CD4-positive, alpha-beta T cell (primary cell): ENCODE data around the gene EXD3. TPM values are rescaled to one million over a fixed set of nuclear protein-coding genes. Genes with fewer than 3 reads are reported as not detected.

Experiments
- ATAC-seq: fragments of 200-7000 bp; cut with Tn5 transposase; one replicate; pipeline ENCODE4 v1.10.0; 2022; ENCODE audit warnings: mild to moderate bottlenecking; ENCODE audit not compliant: poor library complexity
- CTCF ChIA-PET: fragments of 350-600 bp; sonication (Branson Sonifier 250); formaldehyde crosslinking; loops from one replicate; lab custom pipeline; 2021; ENCODE audit warnings: antibody characterized with exemption, inconsistent platforms; lab: Charles Lee
- POLR2A ChIA-PET: fragments of 350-600 bp; sonication (Branson Sonifier 250); formaldehyde crosslinking; loops from one replicate; lab custom pipeline; 2021; ENCODE audit warnings: antibody characterized with exemption, inconsistent platforms; lab: Charles Lee
- DNase-seq, 14 experiments: peaks; one replicate each; pipeline ENCODE4 v3.0.0-alpha.2; 2013 to 2020; ENCODE audit warnings: mixed read lengths in 2 of 14
- H3K27ac ChIP-seq, 2 donors: one replicate each; pipeline versions ENCODE4 v1.5.1 to v1.7.0; 2013; ENCODE audit warnings: low read length in 2 of 2, low read depth in 1 of 2, mild to moderate bottlenecking in 1 of 2
- H3K27me3 ChIP-seq, 2 experiments: 1 replicate in 1 of 2; 2 replicates in 1 of 2; pipeline versions ENCODE4 v1.6.1 to v1.7.0; 2013; ENCODE audit warnings: low read length in 2 of 2, control low read depth in 1 of 2, mild to moderate bottlenecking in 1 of 2, moderate library complexity in 1 of 2; ENCODE audit not compliant: insufficient read depth in 2 of 2, control insufficient read depth in 1 of 2
- H3K36me3 ChIP-seq: one replicate; pipeline ENCODE4 v1.6.1; 2013; ENCODE audit warnings: low read length, control low read depth; ENCODE audit not compliant: insufficient read depth
- H3K4me1 ChIP-seq: one replicate; pipeline ENCODE4 v1.6.1; 2013; ENCODE audit warnings: low read length, control low read depth; ENCODE audit not compliant: insufficient read depth
- H3K4me3 ChIP-seq: one replicate; pipeline ENCODE4 v1.5.1; 2013; ENCODE audit warnings: mild to moderate bottlenecking, low read length, moderate library complexity
- H3K9me3 ChIP-seq, 2 experiments: 1 replicate in 1 of 2; 2 replicates in 1 of 2; pipeline versions ENCODE4 v1.6.1 to v1.7.0; 2013; ENCODE audit warnings: low read length in 2 of 2, mild to moderate bottlenecking in 2 of 2, control low read depth in 1 of 2, moderate library complexity in 1 of 2; ENCODE audit not compliant: control insufficient read depth in 1 of 2, insufficient read depth in 1 of 2
- H3K27ac Mint-ChIP-seq: one replicate; pipeline ENCODE4 v1.8.0; 2020; ENCODE audit warnings: mixed read lengths
- H3K27me3 Mint-ChIP-seq: one replicate; pipeline ENCODE4 v1.8.0; 2021; ENCODE audit warnings: mixed read lengths
- H3K36me3 Mint-ChIP-seq: one replicate; pipeline ENCODE4 v1.8.0; 2021; ENCODE audit warnings: low read depth, mixed read lengths
- H3K4me1 Mint-ChIP-seq: one replicate; pipeline ENCODE4 v1.8.0; 2021; ENCODE audit warnings: low read depth, mixed read lengths
- H3K4me3 Mint-ChIP-seq: one replicate; pipeline ENCODE4 v1.8.0; 2020; ENCODE audit warnings: mild to moderate bottlenecking, mixed read lengths
- H3K9me3 Mint-ChIP-seq: one replicate; pipeline ENCODE4 v1.8.0; 2020; ENCODE audit warnings: mixed read lengths
- CTCF ChIP-seq: fragments of 200-600 bp; IDR thresholded peaks from one replicate; pipeline ENCODE4 v1.8.0; 2022; ENCODE audit warnings: antibody characterized with exemption, mild to moderate bottlenecking
- intact Hi-C, 2 experiments: fragments of 100-400 bp; cut with DNase I in 1 of 2; cut with micrococcal nuclease in 1 of 2; formaldehyde crosslinking; loops; one replicate each; pipeline versions ENCODE4 v1.15.1 to v1.9.0; 2023 to 2025; cut with DNase I, micrococcal nuclease
- total RNA-seq, 174 experiments: library from RNA in 2 of 174; stranded (reverse) in 2 of 174; gene quantifications; one replicate each; pipeline ENCODE4 v1.2.3 and lab custom pipeline; 2021 to 2026

EXD3 gene
- total RNA-seq, 2 experiments from 2014 or later, result 14.9 to 16.9 TPM

- H3K4me3 ChIP-seq, result no peak overlapping the region
- H3K36me3 ChIP-seq, result peaks cover 4% of the 10 kb centered on the region
- POLR2A ChIA-PET, result no interaction called here
- H3K27ac ChIP-seq, result no peak overlapping the region
- ATAC-seq (no peak), DNase-seq (no peak)
- Mint-ChIP-seq H3K27me3 (no peaks in the 10 kb centered on the region), H3K36me3 (no peaks in the 10 kb centered on the region), H3K4me1 (no peaks in the 10 kb centered on the region), H3K4me3 (no peak overlapping the region), H3K9me3 (no peaks in the 10 kb centered on the region), H3K27ac (no peak overlapping the region)
- H3K27me3 ChIP-seq, result no peaks in the 10 kb centered on the region
- no peaks in the 10 kb centered on the region for H3K4me1 ChIP-seq
- intact Hi-C loops, result no loop called here
- CTCF ChIA-PET, result no interaction called here
- no peak for TF ChIP-seq CTCF
- H3K9me3 ChIP-seq, result peaks cover 0 to 5% of the 10 kb centered on the region in 2 experiments
Observed at GRCh38 chr9:137396634-137397367, 26.2 kb downstream of the EXD3 start.

- ChIA-PET CTCF (no interaction called here), POLR2A (no interaction called here)
- Mint-ChIP-seq H3K27me3 (no peaks in the 10 kb centered on the region), H3K4me3 (no peak overlapping the region), H3K4me1 (no peaks in the 10 kb centered on the region), H3K9me3 (no peaks in the 10 kb centered on the region), H3K36me3 (no peaks in the 10 kb centered on the region), H3K27ac (no peak overlapping the region)
- Histone ChIP-seq H3K4me3 (no peak overlapping the region), H3K27ac (no peak overlapping the region), H3K36me3 (peaks cover 4% of the 10 kb centered on the region), H3K4me1 (no peaks in the 10 kb centered on the region), H3K27me3 (no peaks in the 10 kb centered on the region), H3K9me3 (peaks cover 0 to 5% of the 10 kb centered on the region in 2 experiments)
- no peak for TF ChIP-seq CTCF
- no peak for DNase-seq
- no peak for ATAC-seq
- intact Hi-C loops, result no loop called here
Observed at GRCh38 chr9:137396227-137396626, 26.7 kb downstream of the EXD3 start.

- intact Hi-C loops, result no loop called here
- ChIA-PET CTCF (no interaction called here), POLR2A (no interaction called here)
- H3K27ac ChIP-seq, result no peak overlapping the region
- Mint-ChIP-seq H3K4me1 (no peaks in the 10 kb centered on the region), H3K9me3 (no peaks in the 10 kb centered on the region), H3K4me3 (no peak overlapping the region), H3K27me3 (no peaks in the 10 kb centered on the region), H3K27ac (no peak overlapping the region), H3K36me3 (no peaks in the 10 kb centered on the region)
- H3K36me3 ChIP-seq, result peaks cover 4% of the 10 kb centered on the region
- H3K4me1 ChIP-seq, result no peaks in the 10 kb centered on the region
- H3K9me3 ChIP-seq, result peaks cover 0 to 5% of the 10 kb centered on the region in 2 experiments
- no peak for TF ChIP-seq CTCF
- H3K4me3 ChIP-seq, result no peak overlapping the region
- H3K27me3 ChIP-seq, result no peaks in the 10 kb centered on the region
- DNase-seq (no peak), ATAC-seq (no peak)
Observed at GRCh38 chr9:137395666-137396010, 27.3 kb downstream of the EXD3 start.
